Measurements from ENCODE around the gene RSPRY1. TPM values are rescaled to one million over a fixed set of nuclear protein-coding genes. Genes with fewer than 3 reads are reported as not detected.

The RSPRY1 gene
- total RNA-seq, 1 donor from 2014 or later, result 63.7 TPM

- Mint-ChIP-seq H3K27me3 (peaks cover 18% of the 10 kb centered on the region), H3K4me1 (ENCODE audit: low read depth) (peaks cover 13% of the 10 kb centered on the region), H3K9me3 (ENCODE audit: low read depth) (no peaks in the 10 kb centered on the region), H3K27ac (no peak overlapping the region), H3K4me3 (ENCODE audit: low read depth) (no peak overlapping the region), H3K36me3 (ENCODE audit: insufficient read depth) (no peaks in the 10 kb centered on the region)
- no peak for DNase-seq (ENCODE audit: low spot score, unreplicated experiment)
- TF ChIP-seq CTCF (IDR thresholded peaks at IDR 0.05; ENCODE audit: unreplicated experiment), result no peak
Measured at GRCh38 chr16:57277586-57277985, 91.5 kb downstream of the RSPRY1 start.

- Mint-ChIP-seq H3K9me3 (ENCODE audit: low read depth) (no peaks in the 10 kb centered on the region), H3K4me3 (ENCODE audit: low read depth) (no peak overlapping the region), H3K27me3 (peaks cover 27% of the 10 kb centered on the region), H3K36me3 (ENCODE audit: insufficient read depth) (no peaks in the 10 kb centered on the region), H3K27ac (no peak overlapping the region), H3K4me1 (ENCODE audit: low read depth) (peaks cover 14% of the 10 kb centered on the region)
- no peak for TF ChIP-seq CTCF (IDR thresholded peaks at IDR 0.05; ENCODE audit: unreplicated experiment)
- no peak for DNase-seq (ENCODE audit: low spot score, unreplicated experiment)
Measured at GRCh38 chr16:57278494-57278893, 92.4 kb downstream of the RSPRY1 start.

GRCh38 chr16:57279780-57280638 lies 93.9 kb downstream of the RSPRY1 start:
- Mint-ChIP-seq H3K27ac (no peak overlapping the region), H3K4me1 (ENCODE audit: low read depth) (peaks cover 13% of the 10 kb centered on the region), H3K9me3 (ENCODE audit: low read depth) (no peaks in the 10 kb centered on the region), H3K36me3 (ENCODE audit: insufficient read depth) (no peaks in the 10 kb centered on the region), H3K27me3 (peaks cover 35% of the 10 kb centered on the region), H3K4me3 (ENCODE audit: low read depth) (no peak overlapping the region)
- no peak for TF ChIP-seq CTCF (IDR thresholded peaks at IDR 0.05; ENCODE audit: unreplicated experiment)
- no peak for DNase-seq (ENCODE audit: low spot score, unreplicated experiment)

- Mint-ChIP-seq H3K36me3 (ENCODE audit: insufficient read depth) (no peaks in the 10 kb centered on the region), H3K9me3 (ENCODE audit: low read depth) (no peaks in the 10 kb centered on the region), H3K27ac (no peak overlapping the region), H3K4me3 (ENCODE audit: low read depth) (no peak overlapping the region), H3K4me1 (ENCODE audit: low read depth) (peaks cover 13% of the 10 kb centered on the region), H3K27me3 (peaks cover 40% of the 10 kb centered on the region)
- DNase-seq (ENCODE audit: low spot score, unreplicated experiment), result no peak
- no peak for TF ChIP-seq CTCF (IDR thresholded peaks at IDR 0.05; ENCODE audit: unreplicated experiment)
Measured at GRCh38 chr16:57281791-57282190, 95.7 kb downstream of the RSPRY1 start.

GRCh38 chr16:57282510-57283213 lies 96.5 kb downstream of the RSPRY1 start:
- Mint-ChIP-seq H3K4me1 (ENCODE audit: low read depth) (peaks cover 13% of the 10 kb centered on the region), H3K4me3 (ENCODE audit: low read depth) (no peak overlapping the region), H3K9me3 (ENCODE audit: low read depth) (no peaks in the 10 kb centered on the region), H3K36me3 (ENCODE audit: insufficient read depth) (no peaks in the 10 kb centered on the region), H3K27me3 (peaks cover 45% of the 10 kb centered on the region), H3K27ac (no peak overlapping the region)
- DNase-seq (ENCODE audit: low spot score, unreplicated experiment), result no peak
- TF ChIP-seq CTCF (IDR thresholded peaks at IDR 0.05; ENCODE audit: unreplicated experiment), result no peak
